Type B pancreatic cell (in vitro differentiated cells): ENCODE data around the gene BCAR1. TPM values are rescaled to one million over a fixed set of nuclear protein-coding genes. Genes with fewer than 3 reads are reported as not detected.

Source experiments
- DNase-seq: peaks from one replicate; pipeline ENCODE4 v3.0.0; 2021; ENCODE audit warnings: mixed read lengths; ENCODE audit not compliant: unreplicated experiment; ENCODE audit errors: extremely low spot score
- H3K27ac Mint-ChIP-seq: 2 replicates; pipeline ENCODE4 v1.8.0; 2021; ENCODE audit warnings: mild to moderate bottlenecking, mixed read lengths
- H3K27me3 Mint-ChIP-seq: 2 replicates; pipeline ENCODE4 v1.8.0; 2021; ENCODE audit warnings: mixed read lengths
- H3K36me3 Mint-ChIP-seq: 2 replicates; pipeline ENCODE4 v1.8.0; 2021; ENCODE audit warnings: mixed read lengths
- H3K4me1 Mint-ChIP-seq: one replicate; pipeline ENCODE4 v1.8.0; 2021; ENCODE audit warnings: mixed read lengths; ENCODE audit not compliant: unreplicated experiment
- H3K4me3 Mint-ChIP-seq: 2 replicates; pipeline ENCODE4 v1.8.0; 2021; ENCODE audit warnings: mild to moderate bottlenecking, mixed read lengths
- H3K9me3 Mint-ChIP-seq: 2 replicates; pipeline ENCODE4 v1.8.0; 2021; ENCODE audit warnings: mixed read lengths
- CTCF ChIP-seq: fragments of 200-600 bp; sonication (generic); conservative IDR thresholded peaks from 2 replicates; pipeline ENCODE4 v1.5.0; 2021; ENCODE audit warnings: antibody characterized with exemption, mild to moderate bottlenecking
- long read RNA-seq: library from polyadenylated mRNA; unstranded; transcript quantifications from one replicate; pipeline ENCODE4 v2.0.0, GENCODE V29; 2020
- total RNA-seq: library from RNA; stranded (reverse); gene quantifications from 2 replicates; pipeline ENCODE4 v1.2.1, GENCODE V29; 2021; ENCODE audit warnings: low replicate concordance

The BCAR1 gene
- 67.2 and 73.0 TPM in 2 replicates for total RNA-seq
- long read RNA-seq, partial matches to known transcripts, result 0 of 3 reads
- long read RNA-seq, other reads (novel, unspliced or antisense), result 0 of 3 reads

- peak; percentile 34 for TF ChIP-seq CTCF
- DNase-seq, result peak; percentile 86
- Mint-ChIP-seq H3K9me3 (no peaks in the 10 kb centered on the region), H3K36me3 (no peaks in the 10 kb centered on the region), H3K4me1 (peaks cover 29% of the 10 kb centered on the region), H3K27me3 (no peaks in the 10 kb centered on the region), H3K4me3 (peak within 1 kb of the TSS; percentile 89), H3K27ac (peak within 1 kb of the TSS; percentile 74)
Observed at GRCh38 chr16:75251280-75252048, at the start of gene BCAR1. BCAR1 (minus strand) TSS chr16:75251624; CDS start chr16:75251482, 142 bp downstream.

GRCh38 chr16:75298267-75298666 lies 46.8 kb upstream of the BCAR1 start:
- H3K27ac Mint-ChIP-seq, result no peak overlapping the region
- H3K4me1 Mint-ChIP-seq, result peaks cover 14% of the 10 kb centered on the region
- no peaks in the 10 kb centered on the region for H3K27me3 Mint-ChIP-seq
- peaks cover 20% of the 10 kb centered on the region for H3K36me3 Mint-ChIP-seq
- no peak for TF ChIP-seq CTCF
- no peaks in the 10 kb centered on the region for H3K9me3 Mint-ChIP-seq
- DNase-seq, result no peak
- H3K4me3 Mint-ChIP-seq, result no peak overlapping the region

GRCh38 chr16:75296606-75297005 lies 45.2 kb upstream of the BCAR1 start:
- H3K36me3 Mint-ChIP-seq, result peaks cover 27% of the 10 kb centered on the region
- no peaks in the 10 kb centered on the region for H3K9me3 Mint-ChIP-seq

DNA sequence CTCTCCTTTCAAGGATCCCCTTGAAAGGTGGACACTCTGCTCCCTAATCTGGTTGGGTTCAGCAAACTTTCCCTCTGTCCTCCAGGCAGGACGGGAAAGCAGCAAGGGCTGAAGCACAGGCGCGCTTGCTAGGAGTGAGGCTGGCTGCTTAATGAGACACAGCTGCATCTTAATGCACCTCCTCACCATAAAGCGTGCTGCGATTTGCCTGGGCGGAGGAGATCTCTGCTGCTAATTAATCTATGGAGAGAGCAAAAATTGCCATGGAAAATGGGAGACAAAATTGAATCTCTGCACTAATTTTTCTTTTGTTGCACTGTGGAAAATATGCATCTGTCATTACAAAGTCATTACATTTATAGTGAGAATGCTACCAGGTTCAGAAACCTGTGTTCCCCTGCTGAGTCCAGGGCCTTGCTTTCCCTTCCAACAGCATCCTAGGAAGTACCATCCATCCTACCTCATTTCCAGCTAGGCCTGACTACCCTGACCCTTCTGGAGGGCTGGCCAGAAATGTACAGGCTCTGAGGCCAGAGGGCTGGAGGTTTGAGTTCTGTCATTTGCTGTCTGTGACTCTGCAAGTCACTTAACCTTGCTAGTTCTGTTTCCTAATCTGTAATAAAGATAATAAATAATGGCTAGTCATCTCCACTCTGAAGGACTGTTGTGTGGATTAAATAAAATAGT lies 43.5 kb upstream of the BCAR1 start:
- Mint-ChIP-seq H3K4me1 (peaks cover 14% of the 10 kb centered on the region), H3K27me3 (no peaks in the 10 kb centered on the region), H3K4me3 (no peak overlapping the region), H3K27ac (no peak overlapping the region), H3K36me3 (peaks cover 23% of the 10 kb centered on the region), H3K9me3 (no peaks in the 10 kb centered on the region)
- no peak for DNase-seq
- no peak for TF ChIP-seq CTCF

More at GRCh38 chr16:75296606-75297005, 45.2 kb upstream of the BCAR1 start:
- DNase-seq, result no peak
- Mint-ChIP-seq H3K4me3 (no peak overlapping the region), H3K4me1 (peaks cover 14% of the 10 kb centered on the region), H3K27me3 (no peaks in the 10 kb centered on the region), H3K27ac (no peak overlapping the region)
- no peak for TF ChIP-seq CTCF

- no peak overlapping the region for H3K4me3 Mint-ChIP-seq
- H3K36me3 Mint-ChIP-seq, result peaks cover 19% of the 10 kb centered on the region
- H3K4me1 Mint-ChIP-seq, result peaks cover 15% of the 10 kb centered on the region
- H3K27ac Mint-ChIP-seq, result no peak overlapping the region
- no peak for TF ChIP-seq CTCF
- no peaks in the 10 kb centered on the region for H3K27me3 Mint-ChIP-seq
- no peak for DNase-seq
- no peaks in the 10 kb centered on the region for H3K9me3 Mint-ChIP-seq
Observed at GRCh38 chr16:75293772-75294171, 42.3 kb upstream of the BCAR1 start.
